Measurements from ENCODE around the gene ADORA2B. TPM values are rescaled to one million over a fixed set of nuclear protein-coding genes. Genes with fewer than 3 reads are reported as not detected.

The ADORA2B gene
- total RNA-seq, 1 donor from 2014 or later: 1.9 TPM

DNA sequence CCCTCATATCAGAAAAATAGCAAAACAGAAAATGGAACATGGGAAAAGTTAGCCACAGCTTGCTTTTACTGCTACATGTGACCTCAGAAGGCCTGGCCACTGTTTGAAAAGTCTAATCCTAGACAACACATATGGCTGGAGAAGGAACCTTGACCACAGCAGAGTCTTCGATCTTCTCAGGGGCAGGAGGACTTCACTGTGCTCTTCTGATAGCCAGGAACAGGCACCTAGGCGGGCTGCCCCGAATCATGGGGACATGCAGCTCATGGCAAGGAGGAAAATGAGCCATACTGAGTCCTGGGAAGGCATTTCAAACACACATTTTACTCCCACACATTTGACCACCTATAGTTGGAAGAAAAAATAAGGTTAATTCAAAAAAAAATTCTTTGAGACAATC, 31.1 kb upstream of the ADORA2B start:
- DNase-seq (ENCODE audit: low spot score): no peak
- H3K4me3 ChIP-seq: no peak overlapping the region
- Mint-ChIP-seq H3K27ac (no peak overlapping the region), H3K36me3 (no peaks in the 10 kb centered on the region), H3K4me3 (no peak overlapping the region), H3K9me3 (peaks cover 5% of the 10 kb centered on the region), H3K27me3 (ENCODE audit: insufficient read depth, low read depth) (peaks cover 2% of the 10 kb centered on the region), H3K4me1 (peaks cover 2% of the 10 kb centered on the region)
- no peaks in the 10 kb centered on the region for H3K9me3 ChIP-seq (ENCODE audit: low read depth)
- no peaks in the 10 kb centered on the region for H4K20me1 ChIP-seq (ENCODE audit: low read depth)
- no peaks in the 10 kb centered on the region for H3K79me2 ChIP-seq (ENCODE audit: low read depth)
- H3K9ac ChIP-seq: no peak overlapping the region
- peaks cover 1% of the 10 kb centered on the region for H3K4me1 ChIP-seq
- no peak overlapping the region for H3K27ac ChIP-seq
- TF ChIP-seq EZH2 (IDR thresholded peaks at IDR 0.05) (no peak), CTCF (IDR thresholded peaks at IDR 0.05) (no peak), EZH2phosphoT487 (IDR thresholded peaks at IDR 0.05) (no peak)
- no peak overlapping the region for H3K4me2 ChIP-seq
- H2AFZ ChIP-seq (replicated peaks): no peak overlapping the region
- H3F3A ChIP-seq (ENCODE audit: low read depth): no peaks in the 10 kb centered on the region
- H3K27me3 ChIP-seq: no peaks in the 10 kb centered on the region
- no peaks in the 10 kb centered on the region for H3K36me3 ChIP-seq

- no peak overlapping the region for H3K27ac ChIP-seq
These were observed 30.3 kb upstream of the ADORA2B start for GRCh38 chr17:15914400-15915170.

DNA sequence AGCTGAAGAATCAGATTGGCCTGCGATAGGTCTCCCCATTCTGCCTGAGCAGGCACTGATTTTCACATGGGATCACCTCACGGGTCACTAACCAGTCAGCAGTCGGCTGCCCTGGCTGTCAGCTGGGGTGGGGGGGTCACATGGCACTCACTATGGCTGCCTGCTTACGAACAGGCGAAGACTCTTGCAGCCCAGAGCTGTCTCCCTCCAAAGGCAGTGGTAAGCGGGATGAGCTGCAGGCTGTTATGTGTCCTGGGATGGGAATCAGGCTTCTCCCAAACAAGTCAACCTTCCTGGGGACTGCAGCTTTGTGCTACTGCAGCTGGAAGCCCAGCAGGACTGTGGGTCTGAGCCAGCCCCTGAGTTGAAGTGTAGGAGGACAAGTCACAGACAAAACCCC, 29.0 kb upstream of the ADORA2B start:
- peak overlapping the region; percentile 32 for H2AFZ ChIP-seq (replicated peaks)
- H3K36me3 ChIP-seq: no peaks in the 10 kb centered on the region
- TF ChIP-seq EZH2 (IDR thresholded peaks at IDR 0.05) (no peak), EZH2phosphoT487 (IDR thresholded peaks at IDR 0.05) (no peak), CTCF (IDR thresholded peaks at IDR 0.05) (no peak)
- no peaks in the 10 kb centered on the region for H4K20me1 ChIP-seq (ENCODE audit: low read depth)
- Mint-ChIP-seq H3K36me3 (no peaks in the 10 kb centered on the region), H3K27me3 (ENCODE audit: insufficient read depth, low read depth) (peaks cover 2% of the 10 kb centered on the region), H3K4me1 (peaks cover 2% of the 10 kb centered on the region), H3K27ac (peak overlapping the region; percentile 28), H3K4me3 (no peak overlapping the region), H3K9me3 (peaks cover 5% of the 10 kb centered on the region)
- H3K9me3 ChIP-seq (ENCODE audit: low read depth): no peaks in the 10 kb centered on the region
- no peaks in the 10 kb centered on the region for H3F3A ChIP-seq (ENCODE audit: low read depth)
- H3K27ac ChIP-seq: no peak overlapping the region
- no peaks in the 10 kb centered on the region for H3K4me1 ChIP-seq
- no peak for DNase-seq (ENCODE audit: low spot score)
- H3K27me3 ChIP-seq: no peaks in the 10 kb centered on the region
- no peaks in the 10 kb centered on the region for H3K79me2 ChIP-seq (ENCODE audit: low read depth)
- H3K9ac ChIP-seq: no peak overlapping the region
- no peak overlapping the region for H3K4me3 ChIP-seq
- H3K4me2 ChIP-seq: no peak overlapping the region

More at GRCh38 chr17:15914400-15915170, 30.3 kb upstream of the ADORA2B start:
- no peaks in the 10 kb centered on the region for H3K27me3 ChIP-seq
- no peak overlapping the region for H2AFZ ChIP-seq (replicated peaks)
- DNase-seq (ENCODE audit: low spot score): no peak
- Mint-ChIP-seq H3K36me3 (no peaks in the 10 kb centered on the region), H3K27me3 (ENCODE audit: insufficient read depth, low read depth) (peaks cover 2% of the 10 kb centered on the region), H3K4me3 (no peak overlapping the region), H3K27ac (no peak overlapping the region), H3K9me3 (peaks cover 5% of the 10 kb centered on the region), H3K4me1 (peaks cover 2% of the 10 kb centered on the region)
- no peak overlapping the region for H3K4me3 ChIP-seq
- no peak for TF ChIP-seq EZH2phosphoT487 (IDR thresholded peaks at IDR 0.05)
- TF ChIP-seq CTCF (IDR thresholded peaks at IDR 0.05): no peak
- no peak for TF ChIP-seq EZH2 (IDR thresholded peaks at IDR 0.05)
- H3K79me2 ChIP-seq (ENCODE audit: low read depth): no peaks in the 10 kb centered on the region
- H4K20me1 ChIP-seq (ENCODE audit: low read depth): no peaks in the 10 kb centered on the region
- H3K9ac ChIP-seq: no peak overlapping the region
- no peaks in the 10 kb centered on the region for H3F3A ChIP-seq (ENCODE audit: low read depth)
- no peaks in the 10 kb centered on the region for H3K9me3 ChIP-seq (ENCODE audit: low read depth)
- H3K4me2 ChIP-seq: no peak overlapping the region
- no peaks in the 10 kb centered on the region for H3K36me3 ChIP-seq
- H3K4me1 ChIP-seq: no peaks in the 10 kb centered on the region

All from neural progenitor cell (in vitro differentiated cells).